Raji (cell line): ENCODE results near the gene RAD51B.

Experiments used
- POLR2A ChIP-seq: IDR thresholded peaks from 2 replicates; pipeline ENCODE4 v1.6.1; 2011; ENCODE audit warnings: low read depth, low read length, control low read depth; ENCODE audit not compliant: insufficient read depth

Gene RAD51B

GRCh38 chr14:68574906-68575305, 755.3 kb downstream of the RAD51B start:
- TF ChIP-seq POLR2A, result no peak

DNA sequence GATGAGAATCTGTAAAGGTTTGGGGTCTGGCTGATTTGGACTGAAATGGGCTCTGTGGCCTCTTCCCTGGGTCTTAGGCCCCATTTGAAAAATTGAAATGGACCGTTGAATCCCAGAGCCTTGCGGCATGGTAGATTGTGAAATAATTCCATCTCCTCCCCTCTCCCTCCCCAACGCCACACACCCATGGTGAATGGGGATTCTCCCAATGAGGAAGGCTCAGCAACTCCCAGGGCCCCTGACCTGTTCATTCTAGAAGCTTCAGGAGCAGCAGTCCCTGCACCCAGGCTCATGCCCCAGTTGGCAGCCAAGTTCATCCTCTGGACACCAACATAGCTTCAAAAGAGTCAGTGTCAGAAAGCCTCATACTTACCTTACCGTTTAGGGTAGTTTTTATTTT, 755.8 kb downstream of the RAD51B start:
- no peak for TF ChIP-seq POLR2A

DNA sequence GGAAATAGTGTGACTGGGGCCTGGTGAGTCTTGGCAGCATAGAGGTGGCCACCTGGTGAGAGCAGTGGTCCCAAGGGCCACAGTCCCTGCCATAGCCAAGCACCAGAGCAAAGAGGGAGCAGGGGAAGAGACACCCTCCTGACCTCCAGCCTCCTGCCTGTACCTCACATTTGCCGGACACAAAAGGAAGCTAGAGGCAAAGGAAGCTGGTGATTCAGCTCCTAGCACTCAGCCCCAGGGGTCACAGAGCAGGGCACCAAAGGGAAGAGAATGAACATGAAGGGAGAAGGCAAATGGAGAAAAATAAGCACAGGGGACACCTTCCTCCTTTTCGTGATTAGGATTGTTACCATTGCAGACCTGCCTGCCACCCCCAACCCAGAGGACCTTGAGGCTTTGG, 756.5 kb downstream of the RAD51B start:
- TF ChIP-seq POLR2A, result no peak

GRCh38 chr14:68576496-68577244, 757.1 kb downstream of the RAD51B start:
- no peak for TF ChIP-seq POLR2A

DNA sequence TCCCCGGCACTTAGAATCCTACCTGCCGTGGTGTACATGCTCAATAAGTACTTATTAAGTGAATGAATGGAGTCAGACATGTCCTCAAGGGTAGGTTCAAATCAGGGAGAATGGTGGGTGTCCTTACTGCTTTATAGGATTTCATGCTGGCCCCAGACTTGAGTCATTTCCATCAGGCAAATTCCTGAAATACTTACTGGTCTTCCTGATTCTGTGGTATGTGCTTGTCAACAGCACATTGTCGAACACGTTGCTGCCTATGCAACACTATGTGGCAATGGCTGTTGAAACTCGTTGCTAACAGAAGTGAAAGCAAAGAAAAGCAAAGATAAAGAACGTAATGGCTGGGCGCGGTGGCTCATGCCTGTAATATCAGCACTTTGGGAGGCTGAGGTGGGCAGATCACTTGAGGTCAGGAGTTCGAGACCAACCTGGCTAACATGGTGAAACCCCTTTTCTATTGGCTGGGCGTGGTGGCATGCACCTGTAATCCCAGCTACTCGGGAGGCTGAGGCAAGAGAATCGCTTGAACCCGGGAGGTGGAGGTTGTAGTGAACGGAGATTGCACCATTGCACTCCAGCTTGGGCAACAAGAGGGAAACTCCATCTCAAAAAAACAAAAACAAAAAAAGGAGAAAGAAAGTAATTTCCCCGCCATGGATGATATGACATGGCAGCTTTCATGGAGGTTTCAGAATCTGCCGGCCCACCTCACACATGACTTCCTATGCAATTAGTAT, 758.4 kb downstream of the RAD51B start:
- no peak for TF ChIP-seq POLR2A

DNA sequence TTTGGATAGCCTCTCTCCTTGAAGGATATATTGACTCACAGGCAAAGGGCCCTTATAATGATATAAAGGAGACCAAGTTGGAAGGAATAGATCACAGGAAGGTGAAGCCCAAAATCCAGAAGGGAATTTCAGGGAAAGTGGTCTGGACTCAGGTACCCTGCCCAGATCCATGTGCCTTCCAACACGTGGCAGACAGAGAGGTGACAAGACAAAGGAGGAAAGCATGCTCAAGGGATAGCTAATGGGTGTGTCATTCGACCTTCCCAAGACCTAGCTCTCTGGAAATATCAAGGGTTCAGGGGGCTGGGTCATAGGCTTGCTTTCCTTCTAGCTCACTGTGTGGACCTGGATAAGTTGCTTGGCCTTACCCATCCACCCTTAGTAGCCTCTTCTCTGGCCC, 759.0 kb downstream of the RAD51B start:
- TF ChIP-seq POLR2A, result no peak

DNA sequence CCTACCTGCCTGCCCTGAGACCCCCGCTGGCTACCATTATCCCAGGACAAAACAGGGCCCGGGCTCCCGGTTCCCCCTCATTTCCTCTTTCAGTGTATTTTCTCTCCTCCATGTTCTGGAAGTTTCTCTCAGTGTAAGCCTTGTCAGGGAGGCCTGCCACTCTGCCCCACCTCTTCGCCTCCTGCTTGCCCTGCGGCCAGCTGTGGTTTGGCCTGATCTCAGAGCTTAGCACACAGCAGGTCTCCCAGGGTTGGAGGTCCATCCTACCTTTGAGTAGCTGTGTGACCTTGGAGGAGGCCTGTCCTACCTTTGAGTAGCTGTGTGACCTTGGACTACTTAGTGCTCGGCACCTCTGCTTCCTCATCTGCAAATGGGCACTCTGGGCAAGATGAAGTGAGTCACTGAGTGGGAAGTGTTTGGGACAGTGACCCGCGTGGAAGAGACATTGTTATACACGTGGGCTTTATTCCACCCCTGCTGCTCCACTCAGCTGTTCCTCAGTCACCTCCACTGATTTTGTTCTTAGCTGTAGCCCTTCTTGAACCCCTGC, 760.6 kb downstream of the RAD51B start:
- no peak for TF ChIP-seq POLR2A

DNA sequence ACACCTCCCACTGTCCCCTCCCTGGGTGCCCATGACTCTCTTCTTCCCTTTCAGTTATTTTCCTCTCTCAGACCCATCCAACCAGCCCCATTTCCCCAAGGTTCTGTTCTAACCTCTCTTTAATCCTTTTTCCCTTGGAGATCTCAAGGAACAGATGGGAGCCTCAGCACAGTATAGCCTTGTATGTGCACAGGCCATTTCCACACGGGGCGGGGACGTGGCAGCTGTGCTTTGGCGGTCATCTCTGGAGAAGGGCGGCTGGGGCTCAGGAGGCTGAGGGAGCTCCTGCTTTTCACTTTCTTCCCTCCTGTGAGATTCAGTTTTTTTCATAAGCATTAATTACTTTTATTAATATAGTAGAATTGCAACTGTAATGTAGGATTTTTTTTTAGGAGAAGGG, 761.1 kb downstream of the RAD51B start:
- no peak for TF ChIP-seq POLR2A

DNA sequence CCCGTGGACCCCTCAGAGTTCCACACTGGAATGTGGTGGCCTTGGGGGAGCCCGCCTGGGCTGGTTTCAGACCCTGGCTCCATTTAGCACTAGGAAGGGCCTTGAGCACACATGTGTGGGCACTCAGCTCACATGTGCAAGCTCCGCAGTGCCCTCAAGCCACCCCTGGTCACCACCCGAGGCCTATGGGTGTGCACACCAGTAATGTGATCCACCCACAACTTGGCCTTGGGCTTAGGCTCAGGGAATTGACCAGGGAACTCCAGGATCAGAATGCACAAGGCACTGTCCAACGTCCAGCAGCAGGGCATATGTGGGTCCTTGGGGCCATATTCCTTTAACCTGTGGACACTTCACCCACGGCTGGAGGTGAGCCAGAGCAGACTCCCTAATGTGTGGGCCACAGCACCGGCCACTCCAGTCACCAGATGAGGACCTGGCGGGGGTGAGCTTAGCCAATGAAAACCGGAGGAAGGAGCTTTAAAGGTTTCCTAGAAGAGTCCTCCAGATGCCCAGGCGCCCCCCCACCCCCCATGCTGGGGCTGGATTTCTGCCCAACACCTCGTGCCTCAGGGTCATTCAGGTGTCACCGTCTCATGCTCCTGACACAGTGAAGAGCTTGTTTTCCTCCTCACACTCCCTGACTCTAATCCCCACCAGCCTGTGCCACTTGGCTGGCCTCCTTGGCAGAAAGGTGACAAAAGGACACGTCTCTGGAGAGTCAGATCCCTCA, 764.1 kb downstream of the RAD51B start:
- TF ChIP-seq POLR2A, result no peak

DNA sequence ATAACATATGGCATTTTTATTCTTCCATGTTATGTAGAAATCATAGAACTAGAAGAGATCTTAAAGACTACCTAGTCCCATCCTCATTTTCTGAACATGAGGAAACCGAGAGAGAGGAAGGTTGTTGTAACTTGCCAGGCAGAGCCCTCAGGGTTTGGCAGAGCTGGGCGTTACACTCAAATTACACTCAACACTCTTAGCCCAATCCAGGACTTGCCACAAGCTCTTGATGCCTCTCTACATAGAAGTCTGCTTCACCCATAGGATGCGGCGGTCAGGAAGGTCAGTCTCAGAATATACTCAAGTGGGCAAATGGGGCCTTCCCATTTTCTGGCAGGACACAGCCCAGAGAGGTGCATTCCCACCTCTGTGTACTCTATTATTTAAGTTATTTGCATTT, 765.2 kb downstream of the RAD51B start:
- TF ChIP-seq POLR2A, result no peak

DNA sequence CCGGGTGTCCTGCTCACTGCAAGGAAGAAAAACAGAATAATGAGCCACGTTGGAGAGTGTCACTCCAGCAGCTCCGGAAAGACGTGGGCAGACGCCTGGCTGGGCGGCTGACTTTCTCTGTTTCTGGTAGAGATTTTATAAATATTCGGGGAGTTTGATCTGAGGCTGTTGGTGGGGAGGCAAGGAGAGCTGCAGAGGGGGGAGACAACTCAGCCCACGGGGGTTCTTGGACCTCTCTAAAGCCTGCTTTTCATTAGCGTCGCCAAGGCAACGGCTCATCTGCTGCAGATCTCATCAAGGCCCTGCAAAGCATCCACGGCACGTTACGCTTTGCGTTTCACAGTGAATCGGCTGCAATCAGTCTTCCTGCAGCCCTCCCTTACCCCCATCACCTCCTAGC, 766.1 kb downstream of the RAD51B start:
- no peak for TF ChIP-seq POLR2A

GRCh38 chr14:68586896-68587751, 767.5 kb downstream of the RAD51B start:
- TF ChIP-seq POLR2A, result no peak

GRCh38 chr14:68587931-68588330, 768.4 kb downstream of the RAD51B start:
- no peak for TF ChIP-seq POLR2A

DNA sequence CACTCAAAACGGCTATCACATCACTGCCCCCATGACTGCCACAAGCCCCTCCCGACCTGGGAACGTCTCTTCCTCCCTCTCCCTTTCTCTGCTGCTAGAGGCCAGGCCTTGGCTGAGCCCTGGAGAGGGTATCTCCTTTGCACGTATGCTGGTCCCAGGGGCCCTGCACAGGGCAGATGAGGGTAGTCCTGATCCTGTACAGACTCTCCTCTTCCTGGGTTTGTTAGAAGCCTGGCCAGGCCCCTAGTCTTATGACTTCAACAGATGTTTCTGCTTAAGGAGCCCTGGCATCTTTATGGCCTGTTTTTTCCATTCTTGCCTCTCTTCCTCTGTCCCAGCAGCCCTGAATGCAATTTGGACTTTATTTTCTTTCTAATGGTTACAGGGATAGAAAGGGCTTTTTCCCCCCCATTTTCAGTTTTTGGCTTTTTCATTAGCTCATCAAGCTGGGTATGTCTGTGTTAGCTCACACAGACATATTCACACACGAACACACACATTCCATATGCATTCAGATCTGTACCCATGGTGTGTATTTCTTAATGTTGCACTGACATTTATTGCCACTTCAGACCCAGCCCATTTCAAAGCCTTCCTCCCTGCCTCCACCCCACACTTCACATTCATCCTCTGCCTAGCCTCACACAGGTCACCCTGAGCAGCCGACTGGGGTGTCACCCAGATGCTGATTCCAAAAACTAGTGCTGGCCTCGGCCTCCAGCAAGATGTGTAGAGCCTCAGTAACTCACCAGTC, 770.0 kb downstream of the RAD51B start:
- no peak for TF ChIP-seq POLR2A

GRCh38 chr14:68590201-68590522, 770.6 kb downstream of the RAD51B start:
- no peak for TF ChIP-seq POLR2A

GRCh38 chr14:68591786-68592185, 772.2 kb downstream of the RAD51B start:
- TF ChIP-seq POLR2A, result no peak
